WERI-Rb-1 (cell line): ENCODE results near the gene MEIOB.

Source experiments
- DNase-seq: peaks from one replicate; pipeline ENCODE4 v3.0.0-alpha.2; 2020
- H3K27ac ChIP-seq: fragments of 250-450 bp; sonication (Bioruptor Pico); 2 replicates; pipeline ENCODE4 v1.5.1; 2020; ENCODE audit warnings: mild to moderate bottlenecking, moderate library complexity
- H3K27me3 ChIP-seq: fragments of 250-450 bp; sonication (Bioruptor Pico); 2 replicates; pipeline ENCODE4 v1.5.1; 2021; ENCODE audit warnings: mild to moderate bottlenecking, low read depth, moderate library complexity; ENCODE audit not compliant: insufficient read depth, severe bottlenecking
- H3K36me3 ChIP-seq: fragments of 250-450 bp; sonication (Bioruptor Pico); 2 replicates; pipeline ENCODE4 v1.5.1; 2020; ENCODE audit warnings: mild to moderate bottlenecking, moderate library complexity
- H3K4me3 ChIP-seq: 2 replicates; pipeline ENCODE4 v1.5.1; 2011; ENCODE audit warnings: low read depth, mild to moderate bottlenecking, control low read depth, low read length
- H3K9me3 ChIP-seq: fragments of 250-450 bp; sonication (Bioruptor Pico); 2 replicates; pipeline ENCODE4 v1.5.1; 2021; ENCODE audit warnings: mild to moderate bottlenecking, moderate library complexity; ENCODE audit not compliant: severe bottlenecking
- TF ChIP-seq, protein P1 (sequence below): IDR thresholded peaks from 2 replicates; pipeline ENCODE4 v1.5.1; 2011; ENCODE audit warnings: low read depth, mild to moderate bottlenecking, control low read depth, inconsistent platforms, low read length

Gene MEIOB

DNA sequence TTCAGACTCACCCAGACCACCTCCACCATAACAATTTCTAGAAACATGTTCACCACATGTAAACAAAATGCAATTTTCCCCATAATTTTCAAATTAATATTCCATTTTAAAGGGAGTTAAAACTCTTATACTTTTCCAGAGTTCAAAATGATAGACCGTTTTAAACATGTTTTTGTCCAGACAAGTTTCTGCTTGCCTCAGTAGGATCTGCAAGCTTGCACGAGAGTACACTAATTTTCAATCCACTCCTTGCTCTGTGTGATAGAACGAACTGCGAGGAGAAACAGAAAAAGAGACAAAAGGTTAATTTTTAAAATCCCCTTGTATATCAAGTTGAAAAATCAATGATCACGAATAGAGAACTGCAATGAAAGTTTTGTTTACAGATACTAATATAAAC, 37.9 kb downstream of the MEIOB start:
- Histone ChIP-seq H3K27me3 (no peaks in the 10 kb centered on the region), H3K36me3 (peaks cover 12% of the 10 kb centered on the region), H3K4me3 (no peak overlapping the region), H3K9me3 (no peaks in the 10 kb centered on the region), H3K27ac (no peak overlapping the region)
- no peak for DNase-seq
- TF ChIP-seq, protein P1, sequence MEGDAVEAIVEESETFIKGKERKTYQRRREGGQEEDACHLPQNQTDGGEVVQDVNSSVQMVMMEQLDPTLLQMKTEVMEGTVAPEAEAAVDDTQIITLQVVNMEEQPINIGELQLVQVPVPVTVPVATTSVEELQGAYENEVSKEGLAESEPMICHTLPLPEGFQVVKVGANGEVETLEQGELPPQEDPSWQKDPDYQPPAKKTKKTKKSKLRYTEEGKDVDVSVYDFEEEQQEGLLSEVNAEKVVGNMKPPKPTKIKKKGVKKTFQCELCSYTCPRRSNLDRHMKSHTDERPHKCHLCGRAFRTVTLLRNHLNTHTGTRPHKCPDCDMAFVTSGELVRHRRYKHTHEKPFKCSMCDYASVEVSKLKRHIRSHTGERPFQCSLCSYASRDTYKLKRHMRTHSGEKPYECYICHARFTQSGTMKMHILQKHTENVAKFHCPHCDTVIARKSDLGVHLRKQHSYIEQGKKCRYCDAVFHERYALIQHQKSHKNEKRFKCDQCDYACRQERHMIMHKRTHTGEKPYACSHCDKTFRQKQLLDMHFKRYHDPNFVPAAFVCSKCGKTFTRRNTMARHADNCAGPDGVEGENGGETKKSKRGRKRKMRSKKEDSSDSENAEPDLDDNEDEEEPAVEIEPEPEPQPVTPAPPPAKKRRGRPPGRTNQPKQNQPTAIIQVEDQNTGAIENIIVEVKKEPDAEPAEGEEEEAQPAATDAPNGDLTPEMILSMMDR = no peak

DNA sequence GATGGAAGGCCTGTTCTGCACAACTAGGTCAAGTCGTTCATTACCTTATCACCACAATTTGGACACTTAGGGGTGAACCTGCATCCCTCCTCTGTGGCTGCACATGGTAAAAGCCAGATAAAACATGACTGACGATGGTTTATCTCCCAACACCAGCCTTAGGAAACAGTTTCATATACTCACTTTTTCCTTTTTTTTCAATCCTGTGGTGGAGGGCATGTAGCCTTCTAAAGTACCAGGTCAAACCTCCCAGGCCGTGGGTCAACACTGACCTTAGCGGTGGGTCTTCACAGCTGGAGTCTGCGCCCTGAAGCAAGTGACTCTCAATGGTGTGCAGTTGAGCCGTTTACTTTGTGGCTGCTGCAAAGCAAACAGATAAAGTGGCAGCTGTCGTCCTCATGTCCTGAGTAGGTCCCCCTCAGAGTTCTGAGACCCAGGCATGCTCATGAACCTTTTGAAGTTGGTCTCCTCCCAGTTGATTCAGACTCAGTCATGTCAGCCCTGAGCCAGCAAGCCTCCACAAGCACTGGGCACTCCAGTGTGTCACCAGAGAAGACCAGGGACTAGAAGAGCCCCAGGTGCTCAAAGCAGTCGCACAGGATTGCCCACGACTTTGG, 39.0 kb downstream of the MEIOB start:
- Histone ChIP-seq H3K9me3 (no peaks in the 10 kb centered on the region), H3K27me3 (no peaks in the 10 kb centered on the region), H3K36me3 (peaks cover 20% of the 10 kb centered on the region), H3K4me3 (no peak overlapping the region), H3K27ac (no peak overlapping the region)
- no peak for DNase-seq
- TF ChIP-seq, protein P1 = no peak

DNA sequence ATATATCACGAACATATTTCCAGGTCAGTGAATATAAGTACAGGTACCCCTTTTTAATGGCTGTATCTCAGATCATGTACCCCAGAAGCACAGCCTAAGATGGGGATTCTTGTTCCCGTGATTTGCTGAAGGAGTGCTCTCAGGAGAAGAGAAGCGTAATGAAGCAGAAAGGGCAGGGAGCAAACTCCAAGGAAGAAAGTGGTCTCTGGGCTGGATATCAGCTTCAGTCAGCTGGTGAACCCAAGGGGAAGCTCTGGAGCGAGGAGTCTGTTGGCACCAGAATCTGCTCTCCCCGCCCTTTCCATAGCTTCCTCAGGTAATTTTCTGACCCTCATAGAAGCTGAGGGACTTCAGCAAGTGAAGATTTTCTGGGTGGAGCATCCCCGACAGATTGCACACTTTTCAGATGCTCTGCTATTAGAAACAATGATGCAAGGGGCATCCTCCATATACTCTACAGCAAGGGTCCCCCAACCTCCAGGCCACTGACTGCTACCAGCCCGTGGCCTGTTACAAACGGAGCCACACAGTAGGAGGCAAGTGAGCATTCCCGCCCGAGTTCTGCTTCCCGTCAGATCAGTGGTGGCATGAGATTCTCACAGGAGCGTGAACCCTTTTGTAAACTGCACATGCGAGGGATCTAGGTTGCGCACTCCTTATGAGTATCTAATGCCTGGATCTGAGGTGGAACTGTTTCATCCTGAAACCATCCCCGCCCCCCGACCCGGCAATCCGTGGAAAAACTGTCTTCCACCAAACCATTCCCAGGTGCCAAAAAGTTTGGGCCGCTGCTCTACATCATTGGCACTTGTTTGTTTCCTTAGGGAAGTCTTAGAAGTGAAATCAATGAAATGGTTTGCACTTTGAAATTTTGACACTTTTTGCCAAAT, 40.5 kb downstream of the MEIOB start:
- DNase-seq = no peak
- Histone ChIP-seq H3K27ac (no peak overlapping the region), H3K27me3 (no peaks in the 10 kb centered on the region), H3K9me3 (no peaks in the 10 kb centered on the region), H3K4me3 (no peak overlapping the region), H3K36me3 (peaks cover 20% of the 10 kb centered on the region)
- TF ChIP-seq, protein P1 = no peak

DNA sequence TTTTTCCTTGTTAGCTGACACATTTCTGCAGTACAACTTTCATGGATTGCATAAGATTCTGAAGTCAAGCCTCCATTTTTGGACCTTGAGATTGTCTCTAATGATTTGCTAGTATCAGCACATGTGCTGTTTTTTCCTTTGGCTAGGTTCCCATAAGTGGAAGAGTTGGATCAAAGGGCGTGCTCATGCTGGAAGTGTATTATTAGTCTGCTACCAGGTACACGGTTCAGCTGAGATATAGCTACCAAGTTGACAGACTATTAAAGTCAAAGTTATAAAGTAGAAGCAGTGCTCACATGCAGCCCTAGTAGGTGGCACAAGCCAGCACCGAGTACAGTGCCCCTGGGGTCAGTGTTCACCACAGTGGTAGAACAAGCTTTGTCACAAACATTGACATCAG, 41.8 kb downstream of the MEIOB start:
- Histone ChIP-seq H3K27me3 (no peaks in the 10 kb centered on the region), H3K4me3 (no peak overlapping the region), H3K9me3 (no peaks in the 10 kb centered on the region), H3K36me3 (peaks cover 20% of the 10 kb centered on the region), H3K27ac (no peak overlapping the region)
- TF ChIP-seq, protein P1 = no peak
- DNase-seq = no peak

DNA sequence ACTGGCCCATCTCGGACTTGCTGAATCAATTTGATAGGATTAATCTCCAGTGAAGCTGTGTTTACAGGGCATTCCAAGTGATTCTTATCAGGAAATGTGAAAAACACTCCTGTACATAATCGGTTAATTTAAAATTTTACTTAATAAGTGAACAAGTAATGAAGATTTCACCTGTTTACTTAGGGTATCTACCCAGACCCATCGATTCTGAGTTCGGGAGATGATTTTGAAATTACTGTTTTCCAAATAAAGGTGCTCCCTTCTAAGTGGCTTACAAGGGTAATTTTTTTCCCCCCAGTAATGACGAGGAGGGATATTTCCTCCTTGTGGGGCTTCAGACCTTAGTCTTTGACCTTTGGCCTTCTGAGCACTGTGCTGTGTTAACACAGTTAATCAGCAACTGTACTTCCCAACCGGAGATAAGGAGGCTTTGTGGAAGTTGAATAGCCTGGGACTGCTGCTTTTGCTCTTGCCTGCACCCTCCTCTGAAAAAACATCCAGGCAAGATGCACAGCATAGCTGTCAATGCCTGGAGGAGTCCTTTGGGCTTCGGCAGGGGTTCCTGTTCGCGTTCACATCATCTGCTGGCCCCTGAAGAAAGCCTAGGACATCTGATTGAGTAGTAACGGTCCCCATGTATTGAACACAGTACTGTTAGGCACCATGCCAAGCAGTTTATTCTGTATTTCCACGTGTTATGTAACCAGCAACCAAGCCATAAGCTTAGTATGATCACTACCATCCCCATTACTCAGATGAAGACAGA, 43.1 kb downstream of the MEIOB start:
- no peak for DNase-seq
- Histone ChIP-seq H3K9me3 (no peaks in the 10 kb centered on the region), H3K36me3 (peaks cover 20% of the 10 kb centered on the region), H3K27me3 (no peaks in the 10 kb centered on the region), H3K27ac (no peak overlapping the region), H3K4me3 (no peak overlapping the region)
- TF ChIP-seq, protein P1 = no peak
